ENCODE data around the gene TBXAS1. TPM values are rescaled to one million over a fixed set of nuclear protein-coding genes. Genes with fewer than 3 reads are reported as not detected.

The TBXAS1 gene
- total RNA-seq, 1 experiment from 2014 or later = 2.3 TPM

GRCh38 chr7:139876622-139877283 is 47.7 kb downstream of the TBXAS1 start (continued):
- TF ChIP-seq, protein P1, sequence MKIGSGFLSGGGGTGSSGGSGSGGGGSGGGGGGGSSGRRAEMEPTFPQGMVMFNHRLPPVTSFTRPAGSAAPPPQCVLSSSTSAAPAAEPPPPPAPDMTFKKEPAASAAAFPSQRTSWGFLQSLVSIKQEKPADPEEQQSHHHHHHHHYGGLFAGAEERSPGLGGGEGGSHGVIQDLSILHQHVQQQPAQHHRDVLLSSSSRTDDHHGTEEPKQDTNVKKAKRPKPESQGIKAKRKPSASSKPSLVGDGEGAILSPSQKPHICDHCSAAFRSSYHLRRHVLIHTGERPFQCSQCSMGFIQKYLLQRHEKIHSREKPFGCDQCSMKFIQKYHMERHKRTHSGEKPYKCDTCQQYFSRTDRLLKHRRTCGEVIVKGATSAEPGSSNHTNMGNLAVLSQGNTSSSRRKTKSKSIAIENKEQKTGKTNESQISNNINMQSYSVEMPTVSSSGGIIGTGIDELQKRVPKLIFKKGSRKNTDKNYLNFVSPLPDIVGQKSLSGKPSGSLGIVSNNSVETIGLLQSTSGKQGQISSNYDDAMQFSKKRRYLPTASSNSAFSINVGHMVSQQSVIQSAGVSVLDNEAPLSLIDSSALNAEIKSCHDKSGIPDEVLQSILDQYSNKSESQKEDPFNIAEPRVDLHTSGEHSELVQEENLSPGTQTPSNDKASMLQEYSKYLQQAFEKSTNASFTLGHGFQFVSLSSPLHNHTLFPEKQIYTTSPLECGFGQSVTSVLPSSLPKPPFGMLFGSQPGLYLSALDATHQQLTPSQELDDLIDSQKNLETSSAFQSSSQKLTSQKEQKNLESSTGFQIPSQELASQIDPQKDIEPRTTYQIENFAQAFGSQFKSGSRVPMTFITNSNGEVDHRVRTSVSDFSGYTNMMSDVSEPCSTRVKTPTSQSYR (CRISPR knock-in tag; IDR thresholded peaks at IDR 0.05) = no peak
- TF ChIP-seq, protein P2, sequence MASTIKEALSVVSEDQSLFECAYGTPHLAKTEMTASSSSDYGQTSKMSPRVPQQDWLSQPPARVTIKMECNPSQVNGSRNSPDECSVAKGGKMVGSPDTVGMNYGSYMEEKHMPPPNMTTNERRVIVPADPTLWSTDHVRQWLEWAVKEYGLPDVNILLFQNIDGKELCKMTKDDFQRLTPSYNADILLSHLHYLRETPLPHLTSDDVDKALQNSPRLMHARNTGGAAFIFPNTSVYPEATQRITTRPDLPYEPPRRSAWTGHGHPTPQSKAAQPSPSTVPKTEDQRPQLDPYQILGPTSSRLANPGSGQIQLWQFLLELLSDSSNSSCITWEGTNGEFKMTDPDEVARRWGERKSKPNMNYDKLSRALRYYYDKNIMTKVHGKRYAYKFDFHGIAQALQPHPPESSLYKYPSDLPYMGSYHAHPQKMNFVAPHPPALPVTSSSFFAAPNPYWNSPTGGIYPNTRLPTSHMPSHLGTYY (CRISPR knock-in tag; IDR thresholded peaks at IDR 0.05) = no peak
- TF ChIP-seq SP1 (CRISPR knock-in tag; conservative IDR thresholded peaks at IDR 0.05) (no peak), CDX4 (CRISPR knock-in tag; IDR thresholded peaks at IDR 0.05; ENCODE audit: borderline replicate concordance) (no peak), MYBL2 (CRISPR knock-in tag; IDR thresholded peaks at IDR 0.05) (no peak), KAT7 (CRISPR knock-in tag; IDR thresholded peaks at IDR 0.05; ENCODE audit: borderline replicate concordance) (no peak), IRF1 (CRISPR knock-in tag; IDR thresholded peaks at IDR 0.05) (no peak), ZBTB21 (CRISPR knock-in tag; IDR thresholded peaks at IDR 0.05; ENCODE audit: borderline replicate concordance) (no peak), ZNF317 (CRISPR knock-in tag; IDR thresholded peaks at IDR 0.05; ENCODE audit: borderline replicate concordance, low read depth) (no peak), ZNF138 (CRISPR knock-in tag; conservative IDR thresholded peaks at IDR 0.05) (no peak)

- no peaks in the 10 kb centered on the region for H3K36me3 Mint-ChIP-seq
- TF ChIP-seq, protein P3, sequence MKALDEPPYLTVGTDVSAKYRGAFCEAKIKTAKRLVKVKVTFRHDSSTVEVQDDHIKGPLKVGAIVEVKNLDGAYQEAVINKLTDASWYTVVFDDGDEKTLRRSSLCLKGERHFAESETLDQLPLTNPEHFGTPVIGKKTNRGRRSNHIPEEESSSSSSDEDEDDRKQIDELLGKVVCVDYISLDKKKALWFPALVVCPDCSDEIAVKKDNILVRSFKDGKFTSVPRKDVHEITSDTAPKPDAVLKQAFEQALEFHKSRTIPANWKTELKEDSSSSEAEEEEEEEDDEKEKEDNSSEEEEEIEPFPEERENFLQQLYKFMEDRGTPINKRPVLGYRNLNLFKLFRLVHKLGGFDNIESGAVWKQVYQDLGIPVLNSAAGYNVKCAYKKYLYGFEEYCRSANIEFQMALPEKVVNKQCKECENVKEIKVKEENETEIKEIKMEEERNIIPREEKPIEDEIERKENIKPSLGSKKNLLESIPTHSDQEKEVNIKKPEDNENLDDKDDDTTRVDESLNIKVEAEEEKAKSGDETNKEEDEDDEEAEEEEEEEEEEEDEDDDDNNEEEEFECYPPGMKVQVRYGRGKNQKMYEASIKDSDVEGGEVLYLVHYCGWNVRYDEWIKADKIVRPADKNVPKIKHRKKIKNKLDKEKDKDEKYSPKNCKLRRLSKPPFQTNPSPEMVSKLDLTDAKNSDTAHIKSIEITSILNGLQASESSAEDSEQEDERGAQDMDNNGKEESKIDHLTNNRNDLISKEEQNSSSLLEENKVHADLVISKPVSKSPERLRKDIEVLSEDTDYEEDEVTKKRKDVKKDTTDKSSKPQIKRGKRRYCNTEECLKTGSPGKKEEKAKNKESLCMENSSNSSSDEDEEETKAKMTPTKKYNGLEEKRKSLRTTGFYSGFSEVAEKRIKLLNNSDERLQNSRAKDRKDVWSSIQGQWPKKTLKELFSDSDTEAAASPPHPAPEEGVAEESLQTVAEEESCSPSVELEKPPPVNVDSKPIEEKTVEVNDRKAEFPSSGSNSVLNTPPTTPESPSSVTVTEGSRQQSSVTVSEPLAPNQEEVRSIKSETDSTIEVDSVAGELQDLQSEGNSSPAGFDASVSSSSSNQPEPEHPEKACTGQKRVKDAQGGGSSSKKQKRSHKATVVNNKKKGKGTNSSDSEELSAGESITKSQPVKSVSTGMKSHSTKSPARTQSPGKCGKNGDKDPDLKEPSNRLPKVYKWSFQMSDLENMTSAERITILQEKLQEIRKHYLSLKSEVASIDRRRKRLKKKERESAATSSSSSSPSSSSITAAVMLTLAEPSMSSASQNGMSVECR (CRISPR knock-in tag; IDR thresholded peaks at IDR 0.05; ENCODE audit: borderline replicate concordance) = no peak
- TF ChIP-seq, protein P4, sequence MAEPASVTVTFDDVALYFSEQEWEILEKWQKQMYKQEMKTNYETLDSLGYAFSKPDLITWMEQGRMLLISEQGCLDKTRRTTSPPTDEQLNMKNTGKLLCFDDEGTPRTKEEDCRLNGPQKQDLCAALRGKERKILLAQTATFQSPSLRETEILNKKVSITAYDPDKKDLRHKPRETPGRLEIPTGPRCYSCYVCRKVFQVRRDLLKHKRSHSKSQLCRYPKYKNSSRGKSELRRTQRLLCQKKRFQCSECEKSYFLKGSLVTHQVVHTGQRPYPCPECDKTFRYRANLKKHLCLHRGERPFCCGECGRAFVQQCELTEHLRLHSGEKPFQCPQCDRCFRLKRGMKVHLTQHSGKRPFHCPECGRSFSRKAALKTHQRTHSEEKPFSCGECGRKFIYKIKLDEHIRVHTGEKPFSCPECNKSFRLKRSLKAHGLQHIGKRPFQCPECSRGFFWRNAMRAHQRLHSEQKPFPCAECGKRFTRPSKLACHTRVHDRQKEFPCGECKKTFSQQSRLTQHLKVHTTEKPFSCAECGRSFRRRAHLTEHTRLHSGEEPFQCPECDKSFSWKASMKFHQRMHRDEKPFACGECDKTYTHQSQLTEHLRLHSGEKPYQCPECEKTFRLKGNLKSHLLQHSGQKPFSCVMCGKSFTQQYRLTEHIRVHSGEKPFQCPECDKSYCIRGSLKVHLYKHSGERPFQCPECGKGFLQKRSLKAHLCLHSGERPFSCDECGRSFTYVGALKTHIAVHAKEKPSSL (CRISPR knock-in tag; conservative IDR thresholded peaks at IDR 0.05) = no peak
- TF ChIP-seq, protein P5, sequence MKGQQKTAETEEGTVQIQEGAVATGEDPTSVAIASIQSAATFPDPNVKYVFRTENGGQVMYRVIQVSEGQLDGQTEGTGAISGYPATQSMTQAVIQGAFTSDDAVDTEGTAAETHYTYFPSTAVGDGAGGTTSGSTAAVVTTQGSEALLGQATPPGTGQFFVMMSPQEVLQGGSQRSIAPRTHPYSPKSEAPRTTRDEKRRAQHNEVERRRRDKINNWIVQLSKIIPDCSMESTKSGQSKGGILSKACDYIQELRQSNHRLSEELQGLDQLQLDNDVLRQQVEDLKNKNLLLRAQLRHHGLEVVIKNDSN (CRISPR knock-in tag; IDR thresholded peaks at IDR 0.05) = no peak
- TF ChIP-seq USF2 (CRISPR knock-in tag; IDR thresholded peaks at IDR 0.05) (no peak), EMX1 (CRISPR knock-in tag; IDR thresholded peaks at IDR 0.05) (no peak), CREB1 (CRISPR knock-in tag; IDR thresholded peaks at IDR 0.05) (no peak), RORB (CRISPR knock-in tag; IDR thresholded peaks at IDR 0.05) (no peak), ZNF232 (CRISPR knock-in tag; IDR thresholded peaks at IDR 0.05) (no peak), IRF1 (CRISPR knock-in tag; IDR thresholded peaks at IDR 0.05) (no peak)
- TF ChIP-seq, protein P2 (CRISPR knock-in tag; IDR thresholded peaks at IDR 0.05) = no peak
These were observed 54.8 kb downstream of the TBXAS1 start for GRCh38 chr7:139883814-139884213.

More at GRCh38 chr7:139883814-139884213, 54.8 kb downstream of the TBXAS1 start:
- H3K9me3 Mint-ChIP-seq = peaks cover 6% of the 10 kb centered on the region
- ChIA-PET CTCF (interaction anchor here (1.1 kb wide), 1 partner anchor 265 kb away, joined by 3 read pairs; no protein-coding TSS in a partner anchor), POLR2A (no interaction called here)
- no peak overlapping the region for H3K4me3 Mint-ChIP-seq
- H3K4me1 Mint-ChIP-seq = 0 out of 2 replicates have a peak, but pooled peaks cover 2% of the 10 kb centered on the region
- H3K27me3 Mint-ChIP-seq (ENCODE audit: low read depth) = no peaks in the 10 kb centered on the region; the same call in 1 of the 2 replicates
- no peak overlapping the region for H3K27ac Mint-ChIP-seq
- DNase-seq (ENCODE audit: low spot score) (no peak), ATAC-seq (no peak)

Measured in WTC11 (cell line).